ENCODE results near the gene TSHZ2. TPM values are rescaled to one million over a fixed set of nuclear protein-coding genes. Genes with fewer than 3 reads are reported as not detected.

Gene TSHZ2
- total and polyA plus RNA-seq, 2 donors (not counting 1 experiment from before 2014, with no cell fraction given): 1.00 to 5.7 TPM

DNA sequence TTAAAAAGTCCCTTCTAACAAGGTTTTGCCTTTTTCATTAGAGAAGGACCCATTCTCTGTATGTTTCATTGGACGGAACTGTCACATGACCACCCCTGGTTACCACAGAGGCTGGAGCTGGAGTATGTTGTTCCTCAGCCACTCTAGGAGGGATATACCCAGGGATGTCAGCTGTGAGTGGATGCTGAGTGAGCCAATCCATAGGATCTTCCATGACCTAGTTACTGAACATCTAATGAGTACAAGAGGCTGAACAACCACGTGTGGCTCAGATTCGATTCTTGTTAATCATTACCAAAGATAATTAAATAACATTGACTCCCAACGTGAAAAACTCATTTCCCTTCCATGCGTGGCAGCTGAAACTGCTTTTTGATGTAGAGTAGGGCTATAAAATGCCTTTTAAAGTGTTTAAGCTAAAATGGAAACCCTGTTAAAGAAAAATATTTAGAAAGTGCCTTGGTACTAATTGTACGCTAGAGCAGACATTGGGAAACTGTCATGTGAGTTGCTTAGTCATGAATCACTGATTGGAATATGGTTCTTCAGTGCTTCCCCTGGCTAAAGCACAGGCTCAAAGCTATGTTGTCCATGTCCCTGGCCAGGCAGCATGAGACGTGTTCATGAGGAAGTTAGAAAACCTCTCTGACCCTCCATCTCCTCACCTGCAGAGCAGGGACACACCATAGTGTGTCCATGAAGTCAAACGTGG lies 365.4 kb downstream of the TSHZ2 start:
- H2AFZ ChIP-seq (ENCODE audit: insufficient read depth, low read depth, low read length, poor library complexity, severe bottlenecking): no peak overlapping the region
- ChIA-PET CTCF (no interaction called here), POLR2A (no interaction called here)
- DNase-seq (no peak), ATAC-seq (ENCODE audit: low read depth) (no peak)
- H3K79me2 ChIP-seq (ENCODE audit: control insufficient read depth, insufficient read depth, low read length): no peaks in the 10 kb centered on the region
- H3K9me3 ChIP-seq (ENCODE audit: control extremely low read depth in 1 of 3, control insufficient read depth in 2 of 3, insufficient read depth in 1 of 3, low read length in 2 of 3): no peaks in the 10 kb centered on the region
- H3K36me3 ChIP-seq (replicated peaks in 1 of 2; ENCODE audit: control extremely low read depth in 1 of 2, control insufficient read depth in 1 of 2, extremely low read depth in 1 of 2, insufficient read depth in 2 of 2, low read length in 1 of 2): no peaks in the 10 kb centered on the region
- H3K9me3 Mint-ChIP-seq (ENCODE audit: insufficient read depth): no peaks in the 10 kb centered on the region
- no peaks in the 10 kb centered on the region for H4K20me1 ChIP-seq (ENCODE audit: control insufficient read depth, insufficient read depth, low read length, poor library complexity, severe bottlenecking)
- no peaks in the 10 kb centered on the region for H3K27me3 ChIP-seq (replicated peaks in 1 of 4; ENCODE audit: control extremely low read depth in 1 of 4, control insufficient read depth in 3 of 4, insufficient read depth in 4 of 4, low read length in 3 of 4)
- no peak overlapping the region for H3K4me2 ChIP-seq (replicated peaks; ENCODE audit: low read depth, low read length, poor library complexity, severe bottlenecking)
- no peaks in the 10 kb centered on the region for H3K27me3 Mint-ChIP-seq
- H3K4me3 ChIP-seq (ENCODE audit: control extremely low read depth in 1 of 5, extremely low read depth in 1 of 5, insufficient read depth in 1 of 5, low read depth in 2 of 5, low read length in 4 of 5): no peak overlapping the region
- no peak overlapping the region for H3K27ac Mint-ChIP-seq
- intact Hi-C loops (cut with micrococcal nuclease): no loop called here
- 100% methylated on average over 2 of the region's 8 CpGs for WGBS (ENCODE audit: insufficient coverage)
- no peak overlapping the region for H3K9ac ChIP-seq (ENCODE audit: low read length)
- H3K4me3 Mint-ChIP-seq: no peak overlapping the region
- H3K4me1 Mint-ChIP-seq: no peaks in the 10 kb centered on the region
- TF ChIP-seq EZH2 (IDR thresholded peaks at IDR 0.05; ENCODE audit: borderline replicate concordance, insufficient read depth, low read depth, low read length, poor library complexity, severe bottlenecking): no peak
- TF ChIP-seq, protein P1, sequence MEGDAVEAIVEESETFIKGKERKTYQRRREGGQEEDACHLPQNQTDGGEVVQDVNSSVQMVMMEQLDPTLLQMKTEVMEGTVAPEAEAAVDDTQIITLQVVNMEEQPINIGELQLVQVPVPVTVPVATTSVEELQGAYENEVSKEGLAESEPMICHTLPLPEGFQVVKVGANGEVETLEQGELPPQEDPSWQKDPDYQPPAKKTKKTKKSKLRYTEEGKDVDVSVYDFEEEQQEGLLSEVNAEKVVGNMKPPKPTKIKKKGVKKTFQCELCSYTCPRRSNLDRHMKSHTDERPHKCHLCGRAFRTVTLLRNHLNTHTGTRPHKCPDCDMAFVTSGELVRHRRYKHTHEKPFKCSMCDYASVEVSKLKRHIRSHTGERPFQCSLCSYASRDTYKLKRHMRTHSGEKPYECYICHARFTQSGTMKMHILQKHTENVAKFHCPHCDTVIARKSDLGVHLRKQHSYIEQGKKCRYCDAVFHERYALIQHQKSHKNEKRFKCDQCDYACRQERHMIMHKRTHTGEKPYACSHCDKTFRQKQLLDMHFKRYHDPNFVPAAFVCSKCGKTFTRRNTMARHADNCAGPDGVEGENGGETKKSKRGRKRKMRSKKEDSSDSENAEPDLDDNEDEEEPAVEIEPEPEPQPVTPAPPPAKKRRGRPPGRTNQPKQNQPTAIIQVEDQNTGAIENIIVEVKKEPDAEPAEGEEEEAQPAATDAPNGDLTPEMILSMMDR (IDR thresholded peaks at IDR 0.05): no peak
- no peaks in the 10 kb centered on the region for H3K4me1 ChIP-seq (ENCODE audit: control insufficient read depth in 2 of 2, insufficient read depth in 2 of 2, low read length in 2 of 2)
- H3K27ac ChIP-seq (ENCODE audit: low read length in 2 of 2): no peak overlapping the region

DNA sequence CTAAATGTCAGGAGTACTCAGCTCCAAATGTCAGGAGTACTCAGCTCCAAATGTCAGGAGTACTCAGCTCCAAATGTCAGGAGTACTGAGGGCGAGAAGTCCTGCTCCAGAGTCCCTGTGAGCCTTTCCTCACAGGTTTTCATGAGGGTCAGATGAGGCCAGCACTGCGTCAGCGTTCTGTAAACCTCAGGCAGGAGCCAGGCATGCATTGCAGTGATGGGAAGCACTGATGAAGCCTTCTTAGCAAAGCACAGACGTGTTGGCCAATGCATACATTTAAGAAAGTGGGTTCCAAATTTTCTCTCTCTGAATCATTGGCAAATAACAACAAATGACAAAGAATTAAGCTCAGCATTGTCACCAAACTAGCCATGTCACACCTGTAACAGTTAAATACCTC lies 366.6 kb downstream of the TSHZ2 start:
- H3K27me3 Mint-ChIP-seq: no peaks in the 10 kb centered on the region
- TF ChIP-seq, protein P1 (IDR thresholded peaks at IDR 0.05): no peak
- TF ChIP-seq EZH2 (IDR thresholded peaks at IDR 0.05; ENCODE audit: borderline replicate concordance, insufficient read depth, low read depth, low read length, poor library complexity, severe bottlenecking): no peak
- ATAC-seq (ENCODE audit: low read depth): no peak
- CTCF ChIA-PET: no interaction called here
- no peaks in the 10 kb centered on the region for H3K4me1 Mint-ChIP-seq
- intact Hi-C loops (cut with micrococcal nuclease): no loop called here
- Histone ChIP-seq H2AFZ (ENCODE audit: insufficient read depth, low read depth, low read length, poor library complexity, severe bottlenecking) (no peak overlapping the region), H3K4me3 (ENCODE audit: control extremely low read depth in 1 of 5, extremely low read depth in 1 of 5, insufficient read depth in 1 of 5, low read depth in 2 of 5, low read length in 4 of 5) (no peak overlapping the region), H3K4me1 (ENCODE audit: control insufficient read depth in 2 of 2, insufficient read depth in 2 of 2, low read length in 2 of 2) (no peaks in the 10 kb centered on the region), H3K9ac (ENCODE audit: low read length) (no peak overlapping the region), H3K36me3 (replicated peaks in 1 of 2; ENCODE audit: control extremely low read depth in 1 of 2, control insufficient read depth in 1 of 2, extremely low read depth in 1 of 2, insufficient read depth in 2 of 2, low read length in 1 of 2) (no peaks in the 10 kb centered on the region), H3K27me3 (replicated peaks in 1 of 4; ENCODE audit: control extremely low read depth in 1 of 4, control insufficient read depth in 3 of 4, insufficient read depth in 4 of 4, low read length in 3 of 4) (no peaks in the 10 kb centered on the region), H3K9me3 (ENCODE audit: control extremely low read depth in 1 of 3, control insufficient read depth in 2 of 3, insufficient read depth in 1 of 3, low read length in 2 of 3) (no peaks in the 10 kb centered on the region), H3K4me2 (replicated peaks; ENCODE audit: low read depth, low read length, poor library complexity, severe bottlenecking) (no peak overlapping the region), H3K27ac (ENCODE audit: low read length in 2 of 2) (no peak overlapping the region), H4K20me1 (ENCODE audit: control insufficient read depth, insufficient read depth, low read length, poor library complexity, severe bottlenecking) (no peaks in the 10 kb centered on the region), H3K79me2 (ENCODE audit: control insufficient read depth, insufficient read depth, low read length) (no peaks in the 10 kb centered on the region)
- no peaks in the 10 kb centered on the region for H3K9me3 Mint-ChIP-seq (ENCODE audit: insufficient read depth)
- POLR2A ChIA-PET: no interaction called here
- WGBS (ENCODE audit: insufficient coverage): 77% methylated on average over 4 of the region's 4 CpGs
- H3K27ac Mint-ChIP-seq: no peak overlapping the region
- DNase-seq: no peak
- no peak overlapping the region for H3K4me3 Mint-ChIP-seq
